SK-N-SH (cell line): Measurements from ENCODE around the gene PRKACB. TPM values are rescaled to one million over a fixed set of nuclear protein-coding genes. Genes with fewer than 3 reads are reported as not detected.

Experiments
- CTCF ChIA-PET: fragments of 300-600, 350-600 bp; formaldehyde crosslinking; extraction: SDS; loops from one replicate; lab custom pipeline; 2021; lab: Yijun Ruan, JAX
- POLR2A ChIA-PET: fragments of 350-600 bp; sonication (Branson Sonifier 250); formaldehyde crosslinking; extraction: SDS; loops from one replicate; lab custom pipeline; 2020; ENCODE audit warnings: antibody characterized with exemption, inconsistent platforms; lab: Yijun Ruan, JAX
- DNase-seq: peaks from one replicate; pipeline ENCODE4 v3.0.0; 2012
- H2AFZ ChIP-seq: fragments of 200-600 bp; sonication (generic); 2 replicates; pipeline ENCODE4 v1.8.1; 2016; ENCODE audit warnings: antibody characterized with exemption, mild to moderate bottlenecking, low read depth
- H3F3A ChIP-seq: fragments of 200-600 bp; sonication (generic); replicated peaks from 2 replicates; pipeline ENCODE3; 2016; ENCODE audit warnings: antibody characterized with exemption, mild to moderate bottlenecking; ENCODE audit not compliant: insufficient read depth
- H3K27ac ChIP-seq, 2 experiments: fragments of 200-500 bp in 1 of 2; fragments of 200-600 bp in 1 of 2; sonication (Bioruptor generic) in 1 of 2; sonication (generic), shearing (Covaris generic) in 1 of 2; 2 replicates each; pipeline versions ENCODE4 v1.5.1 to v1.6.1; 2014 to 2016; ENCODE audit warnings: low read depth in 2 of 2, inconsistent platforms in 1 of 2, low read length in 1 of 2, mild to moderate bottlenecking in 1 of 2, mixed read lengths in 1 of 2
- H3K27me3 ChIP-seq: fragments of 200-600 bp; sonication (generic), shearing (Covaris generic); 2 replicates; pipeline ENCODE4 v1.6.1; 2016; ENCODE audit warnings: mixed run types; ENCODE audit not compliant: insufficient read depth
- H3K36me3 ChIP-seq, 2 experiments: fragments of 200-500 bp in 1 of 2; fragments of 200-600 bp in 1 of 2; sonication (Bioruptor generic) in 1 of 2; sonication (generic) in 1 of 2; replicated peaks in 1 of 2; 2 replicates each; pipeline versions ENCODE3 to v1.5.1; 2014 to 2016; ENCODE audit warnings: low read length in 1 of 2, mild to moderate bottlenecking in 1 of 2; ENCODE audit not compliant: insufficient read depth in 2 of 2, control insufficient read depth in 1 of 2
- H3K4me1 ChIP-seq, 2 experiments: fragments of 200-500 bp in 1 of 2; fragments of 200-600 bp in 1 of 2; sonication (Bioruptor generic) in 1 of 2; sonication (generic), shearing (Covaris generic) in 1 of 2; 2 replicates each; pipeline versions ENCODE4 v1.5.1 to v1.6.1; 2014 to 2016; ENCODE audit warnings: low read depth in 1 of 2, low read length in 1 of 2, mixed run types in 1 of 2; ENCODE audit not compliant: insufficient read depth in 2 of 2, control insufficient read depth in 1 of 2
- H3K4me2 ChIP-seq: fragments of 200-600 bp; sonication (generic), shearing (Covaris generic); 2 replicates; pipeline ENCODE4 v1.6.1; 2017; ENCODE audit warnings: mixed run types
- H3K4me3 ChIP-seq, 2 experiments: fragments of 200-500 bp in 1 of 2; fragments of 200-600 bp in 1 of 2; sonication (Bioruptor generic) in 1 of 2; sonication (generic), shearing (Covaris generic) in 1 of 2; 2 replicates each; pipeline versions ENCODE4 v1.5.1 to v1.8.1; 2014 to 2016; ENCODE audit warnings: low read depth in 2 of 2, inconsistent platforms in 1 of 2, low read length in 1 of 2, mild to moderate bottlenecking in 1 of 2, mixed read lengths in 1 of 2, moderate library complexity in 1 of 2
- H3K79me2 ChIP-seq: fragments of 200-600 bp; sonication (generic); 2 replicates; pipeline ENCODE4 v1.8.1; 2017; ENCODE audit warnings: mild to moderate bottlenecking; ENCODE audit not compliant: insufficient read depth
- H3K9ac ChIP-seq: fragments of 200-600 bp; sonication (generic); 2 replicates; pipeline ENCODE4 v1.6.1; 2017; ENCODE audit warnings: mixed run types
- H3K9me2 ChIP-seq: fragments of 200-600 bp; sonication (generic); 2 replicates; pipeline ENCODE4 v1.6.1; 2017; ENCODE audit warnings: mixed run types
- H3K9me3 ChIP-seq: fragments of 200-600 bp; sonication (generic); 2 replicates; pipeline ENCODE4 v1.6.1; 2017; ENCODE audit warnings: mixed run types, mild to moderate bottlenecking, moderate library complexity
- H4K20me1 ChIP-seq: fragments of 200-600 bp; sonication (generic); 2 replicates; pipeline ENCODE4 v1.6.1; 2017; ENCODE audit warnings: mild to moderate bottlenecking, mixed run types; ENCODE audit not compliant: insufficient read depth
- CHD2 ChIP-seq: fragments of 150-350 bp; IDR thresholded peaks from 2 replicates; pipeline ENCODE4 v1.6.1; 2018; ENCODE audit warnings: low read length; ENCODE audit not compliant: partially characterized antibody
- ELF1 ChIP-seq: IDR thresholded peaks from 2 replicates; pipeline ENCODE4 v1.4.0; 2012
- EP300 ChIP-seq, 2 experiments: IDR thresholded peaks; 2 replicates each; pipeline versions ENCODE4 v1.4.0 to v1.6.1; 2012; ENCODE audit warnings: borderline replicate concordance in 1 of 2, low read depth in 1 of 2, low read length in 1 of 2
- EZH2phosphoT487 ChIP-seq: fragments of 200-600 bp; sonication (generic); IDR thresholded peaks from 2 replicates; pipeline ENCODE4 v1.6.1; 2017; ENCODE audit warnings: low read depth, mixed run types, mild to moderate bottlenecking, antibody characterized with exemption, moderate library complexity, borderline replicate concordance
- FOSL2 ChIP-seq: IDR thresholded peaks from 2 replicates; pipeline ENCODE4 v1.4.0; 2012; ENCODE audit warnings: low read depth, mild to moderate bottlenecking, moderate library complexity, borderline replicate concordance
- GATA2 ChIP-seq: sonication (generic); formaldehyde crosslinking; IDR thresholded peaks from 2 replicates; pipeline ENCODE4 v1.5.0; 2020; ENCODE audit warnings: mild to moderate bottlenecking, missing genetic modification reagents
- JUND ChIP-seq: IDR thresholded peaks from 2 replicates; pipeline ENCODE4 v1.4.0; 2012
- MEF2A ChIP-seq: IDR thresholded peaks from 2 replicates; pipeline ENCODE4 v1.4.0; 2012; ENCODE audit warnings: low read depth, borderline replicate concordance
- MXI1 ChIP-seq: IDR thresholded peaks from 2 replicates; pipeline ENCODE4 v1.6.1; 2012; ENCODE audit warnings: mild to moderate bottlenecking, low read depth, low read length, improper control_type of control experiment
- NFIC ChIP-seq: IDR thresholded peaks from 2 replicates; pipeline ENCODE4 v1.4.0; 2012; ENCODE audit warnings: borderline replicate concordance
- POLR2AphosphoS5 ChIP-seq: IDR thresholded peaks from 2 replicates; pipeline ENCODE4 v1.6.1; 2012; ENCODE audit warnings: low read depth, low read length
- RAD21 ChIP-seq: IDR thresholded peaks from 2 replicates; pipeline ENCODE4 v1.6.1; 2012; ENCODE audit warnings: mild to moderate bottlenecking, low read length
- SMC3 ChIP-seq: IDR thresholded peaks from 2 replicates; pipeline ENCODE4 v1.6.1; 2012; ENCODE audit warnings: low read depth, low read length, improper control_type of control experiment
- TAF1 ChIP-seq: IDR thresholded peaks from 2 replicates; pipeline ENCODE4 v1.6.1; 2012; ENCODE audit warnings: low read depth, mild to moderate bottlenecking, low read length, moderate library complexity, borderline replicate concordance
- TCF12 ChIP-seq: IDR thresholded peaks from 2 replicates; pipeline ENCODE4 v1.4.0; 2012
- TEAD4 ChIP-seq: IDR thresholded peaks from 2 replicates; pipeline ENCODE4 v1.4.0; 2012; ENCODE audit warnings: mild to moderate bottlenecking, borderline replicate concordance; ENCODE audit not compliant: insufficient read depth
- YY1 ChIP-seq: IDR thresholded peaks from 2 replicates; pipeline ENCODE4 v1.4.0; 2012; ENCODE audit warnings: low read depth, mild to moderate bottlenecking
- WGBS: methylation state at CpG from one replicate; pipeline ENCODE4 v1.1.6; 2017; ENCODE audit warnings: low lambda C conversion rate; 5-methylcytosine and 5-hydroxymethylcytosine counted together
- polyA plus RNA-seq, 3 experiments: library from polyadenylated mRNA; depleted of rRNA; stranded (reverse); fragments of >200 nt; gene quantifications; 2 replicates each; pipeline ENCODE4 v1.2.3, GENCODE V29; 2012
- TF ChIP-seq, protein P1 (sequence below): IDR thresholded peaks from 2 replicates; pipeline ENCODE4; 2012
- TF ChIP-seq, protein P2 (sequence below): IDR thresholded peaks from 2 replicates; pipeline ENCODE4 v1.4.0; 2012; ENCODE audit warnings: low read depth
- TF ChIP-seq, protein P3 (sequence below): IDR thresholded peaks from 2 replicates; pipeline ENCODE4 v1.4.0; 2012; ENCODE audit warnings: low read depth, borderline replicate concordance
- TF ChIP-seq, protein P4 (sequence below): IDR thresholded peaks from 2 replicates; pipeline ENCODE4 v1.4.0; 2012; ENCODE audit warnings: low read depth, borderline replicate concordance

The PRKACB gene
- polyA plus RNA-seq, 1 of the 3 experiments (the other 2 are of a cell fraction): 7.5 TPM

DNA sequence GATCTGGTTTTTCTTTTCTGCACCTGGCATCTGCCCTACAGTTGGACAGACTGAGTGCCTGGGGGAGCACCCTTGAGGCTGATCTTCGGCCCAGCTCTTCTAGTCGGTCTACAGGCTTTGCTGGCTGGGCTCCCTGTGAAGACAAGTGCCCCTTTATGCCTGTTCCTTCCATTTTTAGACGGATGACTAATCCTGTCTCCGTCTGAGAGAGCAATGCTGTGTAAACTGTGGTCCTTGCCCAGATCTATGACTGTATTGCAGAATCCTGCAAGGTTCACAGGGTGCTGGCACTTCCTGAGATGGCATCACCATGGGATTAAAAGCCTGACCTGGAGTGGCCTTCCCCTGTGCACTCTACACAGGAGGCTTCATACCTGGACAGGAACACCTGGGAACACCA is 109.8 kb downstream of the PRKACB start:
- CTCF ChIA-PET: no interaction called here
- Histone ChIP-seq H3K79me2 (no peaks in the 10 kb centered on the region), H3K4me3 (no peak overlapping the region), H3K4me2 (peak overlapping the region; percentile 20; the same call in 1 of the 2 replicates), H2AFZ (no peak overlapping the region)
- TF ChIP-seq FOSL2: peak; percentile 83
- no peak; the same call in 1 of the 2 replicates for TF ChIP-seq YY1
- TF ChIP-seq EP300 (IDR thresholded peaks at IDR 0.05; ENCODE audit: borderline replicate concordance in 1 of 2, low read depth in 1 of 2, low read length in 1 of 2): peak in 1 of 2 experiments; percentile 62; a peak in 1 of 4 replicates
- TF ChIP-seq, protein P1, sequence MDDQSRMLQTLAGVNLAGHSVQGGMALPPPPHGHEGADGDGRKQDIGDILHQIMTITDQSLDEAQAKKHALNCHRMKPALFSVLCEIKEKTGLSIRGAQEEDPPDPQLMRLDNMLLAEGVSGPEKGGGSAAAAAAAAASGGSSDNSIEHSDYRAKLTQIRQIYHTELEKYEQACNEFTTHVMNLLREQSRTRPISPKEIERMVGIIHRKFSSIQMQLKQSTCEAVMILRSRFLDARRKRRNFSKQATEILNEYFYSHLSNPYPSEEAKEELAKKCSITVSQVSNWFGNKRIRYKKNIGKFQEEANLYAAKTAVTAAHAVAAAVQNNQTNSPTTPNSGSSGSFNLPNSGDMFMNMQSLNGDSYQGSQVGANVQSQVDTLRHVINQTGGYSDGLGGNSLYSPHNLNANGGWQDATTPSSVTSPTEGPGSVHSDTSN: peak; percentile 56; the same call in 1 of the 2 replicates
- no peak for TF ChIP-seq SMC3
- TF ChIP-seq JUND: peak; percentile 74
- peak; percentile 98 for TF ChIP-seq MEF2A
- peak; percentile 65 for TF ChIP-seq TCF12
- peak; percentile 77 for TF ChIP-seq NFIC
- TF ChIP-seq, all 33 proteins: peak for 7
- Histone ChIP-seq H3K27me3 (no peaks in the 10 kb centered on the region), H3K27ac (peak overlapping the region in 1 of 2 experiments; percentile 79; a peak in 2 of 4 replicates), H3K9me2 (no peaks in the 10 kb centered on the region), H3K4me1 (peaks cover 0 to 6% of the 10 kb centered on the region in 2 experiments; a peak in 2 of 4 replicates), H3F3A (peaks cover 5% of the 10 kb centered on the region), H3K9me3 (0 out of 2 replicates have a peak, but pooled peaks cover 7% of the 10 kb centered on the region), H3K9ac (no peak overlapping the region), H3K36me3 (no peaks in the 10 kb centered on the region), H4K20me1 (no peaks in the 10 kb centered on the region)
- no peak for DNase-seq
- 19% methylated on average over 4 of the region's 4 CpGs for WGBS
- POLR2A ChIA-PET: no interaction called here

DNA sequence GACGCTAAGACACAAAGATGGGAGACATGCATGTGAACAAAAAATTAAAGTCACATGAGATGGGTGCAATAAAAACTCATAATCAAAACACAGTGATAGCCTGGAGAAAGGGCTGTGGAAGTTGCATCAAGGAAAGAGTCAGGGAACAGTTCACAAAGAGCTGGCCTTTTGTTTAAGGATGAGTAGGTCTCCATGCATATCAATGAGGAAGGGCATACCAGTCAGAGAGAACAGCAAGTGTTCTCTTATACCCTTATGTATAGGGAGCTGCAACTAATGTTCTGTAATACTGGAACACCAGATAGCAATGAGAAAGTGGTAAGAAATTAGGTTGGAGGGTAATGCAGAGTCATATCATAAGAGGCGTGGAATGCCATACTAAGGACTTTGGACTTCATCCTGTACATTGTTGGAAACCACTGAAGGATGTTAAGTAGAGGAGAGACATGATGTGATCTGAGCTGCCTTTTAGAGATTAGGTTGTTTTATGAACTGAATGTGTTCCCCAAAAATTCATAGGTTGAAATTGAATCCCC is 110.7 kb downstream of the PRKACB start:
- Histone ChIP-seq H2AFZ (no peak overlapping the region), H3K4me2 (no peak overlapping the region), H3K36me3 (no peaks in the 10 kb centered on the region), H3K9me2 (no peaks in the 10 kb centered on the region), H3K27me3 (no peaks in the 10 kb centered on the region), H3K79me2 (no peaks in the 10 kb centered on the region), H3K4me3 (no peak overlapping the region), H4K20me1 (no peaks in the 10 kb centered on the region), H3K9me3 (0 out of 2 replicates have a peak, but pooled peaks cover 7% of the 10 kb centered on the region), H3K9ac (no peak overlapping the region), H3K27ac (peak overlapping the region in 1 of 2 experiments; percentile 79; a peak in 2 of 4 replicates), H3K4me1 (peaks cover 0 to 6% of the 10 kb centered on the region in 2 experiments; a peak in 2 of 4 replicates), H3F3A (peaks cover 5% of the 10 kb centered on the region)
- CTCF ChIA-PET: no interaction called here
- WGBS: 98% methylated on average over 2 of the region's 2 CpGs
- TF ChIP-seq EZH2phosphoT487 (no peak), TEAD4 (no peak), POLR2AphosphoS5 (no peak), NFIC (no peak), JUND (no peak), EP300 (IDR thresholded peaks at IDR 0.05; ENCODE audit: borderline replicate concordance in 1 of 2, low read depth in 1 of 2, low read length in 1 of 2) (no peak), MXI1 (no peak), RAD21 (no peak), GATA2 (CRISPR knock-in tag) (no peak), TAF1 (no peak), CHD2 (no peak), FOSL2 (no peak), ELF1 (no peak)
- TF ChIP-seq, protein P2, sequence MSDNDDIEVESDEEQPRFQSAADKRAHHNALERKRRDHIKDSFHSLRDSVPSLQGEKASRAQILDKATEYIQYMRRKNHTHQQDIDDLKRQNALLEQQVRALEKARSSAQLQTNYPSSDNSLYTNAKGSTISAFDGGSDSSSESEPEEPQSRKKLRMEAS: no peak
- TF ChIP-seq, protein P3, sequence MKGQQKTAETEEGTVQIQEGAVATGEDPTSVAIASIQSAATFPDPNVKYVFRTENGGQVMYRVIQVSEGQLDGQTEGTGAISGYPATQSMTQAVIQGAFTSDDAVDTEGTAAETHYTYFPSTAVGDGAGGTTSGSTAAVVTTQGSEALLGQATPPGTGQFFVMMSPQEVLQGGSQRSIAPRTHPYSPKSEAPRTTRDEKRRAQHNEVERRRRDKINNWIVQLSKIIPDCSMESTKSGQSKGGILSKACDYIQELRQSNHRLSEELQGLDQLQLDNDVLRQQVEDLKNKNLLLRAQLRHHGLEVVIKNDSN: no peak
- TF ChIP-seq, protein P4, sequence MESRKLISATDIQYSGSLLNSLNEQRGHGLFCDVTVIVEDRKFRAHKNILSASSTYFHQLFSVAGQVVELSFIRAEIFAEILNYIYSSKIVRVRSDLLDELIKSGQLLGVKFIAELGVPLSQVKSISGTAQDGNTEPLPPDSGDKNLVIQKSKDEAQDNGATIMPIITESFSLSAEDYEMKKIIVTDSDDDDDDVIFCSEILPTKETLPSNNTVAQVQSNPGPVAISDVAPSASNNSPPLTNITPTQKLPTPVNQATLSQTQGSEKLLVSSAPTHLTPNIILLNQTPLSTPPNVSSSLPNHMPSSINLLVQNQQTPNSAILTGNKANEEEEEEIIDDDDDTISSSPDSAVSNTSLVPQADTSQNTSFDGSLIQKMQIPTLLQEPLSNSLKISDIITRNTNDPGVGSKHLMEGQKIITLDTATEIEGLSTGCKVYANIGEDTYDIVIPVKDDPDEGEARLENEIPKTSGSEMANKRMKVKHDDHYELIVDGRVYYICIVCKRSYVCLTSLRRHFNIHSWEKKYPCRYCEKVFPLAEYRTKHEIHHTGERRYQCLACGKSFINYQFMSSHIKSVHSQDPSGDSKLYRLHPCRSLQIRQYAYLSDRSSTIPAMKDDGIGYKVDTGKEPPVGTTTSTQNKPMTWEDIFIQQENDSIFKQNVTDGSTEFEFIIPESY: no peak
- POLR2A ChIA-PET: no interaction called here
- no peak for DNase-seq
